ENCODE data around the gene ZNF516. TPM values are rescaled to one million over a fixed set of nuclear protein-coding genes. Genes with fewer than 3 reads are reported as not detected.

ZNF516 gene
- total and polyA plus RNA-seq, 2 of the 4 experiments (the other 2 are of a cell fraction), result 7.9 to 16.9 TPM

DNA sequence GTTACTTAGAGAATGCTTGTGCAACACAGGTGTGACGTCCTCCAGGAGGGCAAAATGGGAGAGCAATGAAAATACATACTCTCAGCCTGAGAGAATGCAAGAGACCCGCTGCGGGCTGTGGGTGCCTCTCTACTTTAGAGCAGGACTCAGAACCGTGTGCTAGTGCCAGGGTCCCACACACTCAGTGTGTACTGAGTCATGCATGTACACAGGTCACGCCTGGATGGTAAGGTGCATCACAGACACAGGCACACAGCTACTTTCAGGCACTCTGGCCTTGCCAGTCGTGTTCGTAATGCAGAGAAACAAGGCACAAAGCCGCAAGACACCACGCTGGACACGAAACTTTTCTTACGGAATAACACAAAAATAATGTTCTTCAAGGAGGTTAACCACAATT is 125.3 kb downstream of the ZNF516 start:
- no peaks in the 10 kb centered on the region for H3K27me3 ChIP-seq (ENCODE audit: control insufficient read depth, insufficient read depth, low read length)
- H3K79me1 ChIP-seq (ENCODE audit: low read depth in 1 of 2, low read length in 2 of 2), result peaks cover 21 to 62% of the 10 kb centered on the region in 2 experiments
- BruUV-seq (replicated peaks), result no TSS peak
- H3K18ac ChIP-seq (ENCODE audit: low read depth, low read length), result no peak overlapping the region
- WGBS, 2 experiments (ENCODE audit: extremely low coverage in 2 of 2, insufficient read length in 1 of 2), result 100% methylated on average over 2 of the region's 11 CpGs; no CpG with 5 or more reads in 1 of the 2 experiments
- TF ChIP-seq, protein P1, sequence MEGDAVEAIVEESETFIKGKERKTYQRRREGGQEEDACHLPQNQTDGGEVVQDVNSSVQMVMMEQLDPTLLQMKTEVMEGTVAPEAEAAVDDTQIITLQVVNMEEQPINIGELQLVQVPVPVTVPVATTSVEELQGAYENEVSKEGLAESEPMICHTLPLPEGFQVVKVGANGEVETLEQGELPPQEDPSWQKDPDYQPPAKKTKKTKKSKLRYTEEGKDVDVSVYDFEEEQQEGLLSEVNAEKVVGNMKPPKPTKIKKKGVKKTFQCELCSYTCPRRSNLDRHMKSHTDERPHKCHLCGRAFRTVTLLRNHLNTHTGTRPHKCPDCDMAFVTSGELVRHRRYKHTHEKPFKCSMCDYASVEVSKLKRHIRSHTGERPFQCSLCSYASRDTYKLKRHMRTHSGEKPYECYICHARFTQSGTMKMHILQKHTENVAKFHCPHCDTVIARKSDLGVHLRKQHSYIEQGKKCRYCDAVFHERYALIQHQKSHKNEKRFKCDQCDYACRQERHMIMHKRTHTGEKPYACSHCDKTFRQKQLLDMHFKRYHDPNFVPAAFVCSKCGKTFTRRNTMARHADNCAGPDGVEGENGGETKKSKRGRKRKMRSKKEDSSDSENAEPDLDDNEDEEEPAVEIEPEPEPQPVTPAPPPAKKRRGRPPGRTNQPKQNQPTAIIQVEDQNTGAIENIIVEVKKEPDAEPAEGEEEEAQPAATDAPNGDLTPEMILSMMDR (conservative IDR thresholded peaks at IDR 0.05; ENCODE audit: low read depth, low read length), result no peak
- TF ChIP-seq NFE2L2 (IDR thresholded peaks at IDR 0.05; ENCODE audit: low read depth, low read length) (no peak), POLR2A (IDR thresholded peaks at IDR 0.05; ENCODE audit: low read depth, low read length) (no peak), RAD21 (IDR thresholded peaks at IDR 0.05; ENCODE audit: low read length) (no peak), MAZ (IDR thresholded peaks at IDR 0.05; ENCODE audit: borderline replicate concordance, low read depth, low read length) (no peak), SMC3 (IDR thresholded peaks at IDR 0.05; ENCODE audit: low read depth, low read length) (no peak), FOS (IDR thresholded peaks at IDR 0.05; ENCODE audit: low read depth, low read length) (no peak), CEBPB (IDR thresholded peaks at IDR 0.05; ENCODE audit: low read depth, low read length) (no peak)
- TF ChIP-seq, protein P2, sequence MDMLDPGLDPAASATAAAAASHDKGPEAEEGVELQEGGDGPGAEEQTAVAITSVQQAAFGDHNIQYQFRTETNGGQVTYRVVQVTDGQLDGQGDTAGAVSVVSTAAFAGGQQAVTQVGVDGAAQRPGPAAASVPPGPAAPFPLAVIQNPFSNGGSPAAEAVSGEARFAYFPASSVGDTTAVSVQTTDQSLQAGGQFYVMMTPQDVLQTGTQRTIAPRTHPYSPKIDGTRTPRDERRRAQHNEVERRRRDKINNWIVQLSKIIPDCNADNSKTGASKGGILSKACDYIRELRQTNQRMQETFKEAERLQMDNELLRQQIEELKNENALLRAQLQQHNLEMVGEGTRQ (IDR thresholded peaks at IDR 0.05; ENCODE audit: low read depth, low read length), result no peak
- TF ChIP-seq, protein P3, sequence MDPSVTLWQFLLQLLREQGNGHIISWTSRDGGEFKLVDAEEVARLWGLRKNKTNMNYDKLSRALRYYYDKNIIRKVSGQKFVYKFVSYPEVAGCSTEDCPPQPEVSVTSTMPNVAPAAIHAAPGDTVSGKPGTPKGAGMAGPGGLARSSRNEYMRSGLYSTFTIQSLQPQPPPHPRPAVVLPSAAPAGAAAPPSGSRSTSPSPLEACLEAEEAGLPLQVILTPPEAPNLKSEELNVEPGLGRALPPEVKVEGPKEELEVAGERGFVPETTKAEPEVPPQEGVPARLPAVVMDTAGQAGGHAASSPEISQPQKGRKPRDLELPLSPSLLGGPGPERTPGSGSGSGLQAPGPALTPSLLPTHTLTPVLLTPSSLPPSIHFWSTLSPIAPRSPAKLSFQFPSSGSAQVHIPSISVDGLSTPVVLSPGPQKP (IDR thresholded peaks at IDR 0.05; ENCODE audit: borderline replicate concordance, low read depth, low read length), result no peak
- H2BK5ac ChIP-seq (ENCODE audit: low read depth, low read length, poor library complexity, severe bottlenecking), result no peak overlapping the region
- no peak overlapping the region for H4K91ac ChIP-seq (ENCODE audit: insufficient read depth, low read depth, low read length)
- peaks cover 4% of the 10 kb centered on the region for H3K4me1 ChIP-seq (ENCODE audit: control insufficient read depth, insufficient read depth, low read length)
- no peak overlapping the region for H2AK5ac ChIP-seq (ENCODE audit: low read depth, low read length)
- CTCF ChIA-PET, result no interaction called here
- H4K5ac ChIP-seq (ENCODE audit: low read depth, low read length), result no peak overlapping the region
- peaks cover 31% of the 10 kb centered on the region for H4K20me1 ChIP-seq (ENCODE audit: insufficient read depth, low read length)
- H2BK20ac ChIP-seq (ENCODE audit: low read depth, low read length), result no peak overlapping the region
- peaks cover 19% of the 10 kb centered on the region for H3K9me1 ChIP-seq (ENCODE audit: insufficient read depth, low read length)
- intact Hi-C loops (cut with micrococcal nuclease), result no loop called here
- no peak overlapping the region for H3K23ac ChIP-seq (ENCODE audit: low read depth, low read length)
- no peak overlapping the region for H2BK120ac ChIP-seq (ENCODE audit: low read depth, low read length)
- H4K8ac ChIP-seq (ENCODE audit: low read depth in 2 of 2, low read length in 2 of 2), result no peak overlapping the region
- no peak overlapping the region for H2BK15ac ChIP-seq (ENCODE audit: low read depth, low read length)
- H3K4me3 ChIP-seq (ENCODE audit: insufficient read depth, low read depth, low read length), result no peak overlapping the region
- in situ Hi-C loops (cut with MboI; ENCODE audit: low sequenced_read_pairs), result loop anchor here (25.0 kb wide), 2 partner anchors 882 to 1157 kb away; partner anchors contain the start of genes PTGR3 and TSHZ1
- no peak for DNase-seq
- H3K4me2 ChIP-seq (ENCODE audit: low read depth, low read length), result no peak overlapping the region
- H3K9ac ChIP-seq (ENCODE audit: low read depth, low read length), result no peak overlapping the region
- H3K56ac ChIP-seq (ENCODE audit: extremely low read depth, insufficient read depth, low read length), result no peak overlapping the region
- no peak overlapping the region for H2AK9ac ChIP-seq (replicated peaks; ENCODE audit: low read depth, low read length, poor library complexity)
- no peak overlapping the region for H3K14ac ChIP-seq (replicated peaks; ENCODE audit: low read depth, low read length)
- no peak overlapping the region for H3K4ac ChIP-seq (ENCODE audit: low read depth, low read length)
- POLR2A ChIA-PET (ENCODE audit: unreplicated experiment), result no interaction called here
- dilution Hi-C loops (cut with HindIII; ENCODE audit: low sequenced_read_pairs, unreplicated experiment), result no loop called here
- no peaks in the 10 kb centered on the region for H3K9me3 ChIP-seq (ENCODE audit: control insufficient read depth, insufficient read depth, low read length)
- no peak for ATAC-seq (ENCODE audit: low read depth)
- peaks cover 20% of the 10 kb centered on the region for H3K36me3 ChIP-seq (ENCODE audit: control insufficient read depth, insufficient read depth, low read length)
- no peak overlapping the region for H2AFZ ChIP-seq (replicated peaks; ENCODE audit: low read length, poor library complexity)
- H3K27ac ChIP-seq (ENCODE audit: insufficient read depth, low read length), result no peak overlapping the region
